Activated T-cell treated with anti-CD3 and anti-CD28 coated beads, Interleukin-2, amount 50 U/mL, for 4 hours (primary cell): Measurements from ENCODE around the gene P2RX2. TPM values are rescaled to one million over a fixed set of nuclear protein-coding genes. Genes with fewer than 3 reads are reported as not detected.

Source experiments
- ATAC-seq, 2 donors: fragments of 200-7000 bp; cut with Tn5 transposase; one replicate each; pipeline ENCODE4 v1.10.0; 2021
- DNase-seq: peaks from one replicate; pipeline ENCODE4 v3.0.0-alpha.2; 2020
- H3K27me3 Mint-ChIP-seq: one replicate; pipeline ENCODE4 v1.8.0; 2021; ENCODE audit warnings: low read depth, mixed read lengths
- H3K36me3 Mint-ChIP-seq: one replicate; pipeline ENCODE4 v1.8.0; 2022; ENCODE audit warnings: mixed read lengths; ENCODE audit not compliant: insufficient read depth
- H3K4me1 Mint-ChIP-seq: one replicate; pipeline ENCODE4 v1.8.0; 2021; ENCODE audit warnings: low read depth, mixed read lengths
- H3K4me3 Mint-ChIP-seq: one replicate; pipeline ENCODE4 v1.8.0; 2021; ENCODE audit warnings: mild to moderate bottlenecking, moderate library complexity, mixed read lengths
- H3K9me3 Mint-ChIP-seq: one replicate; pipeline ENCODE4 v1.8.0; 2021; ENCODE audit warnings: mixed read lengths
- total RNA-seq, 3 donors: library from RNA; stranded (reverse); gene quantifications; one replicate each; pipeline ENCODE4 v1.2.1, GENCODE V29; 2021

The P2RX2 gene
- total RNA-seq, 3 donors from 2014 or later, result not detected

DNA sequence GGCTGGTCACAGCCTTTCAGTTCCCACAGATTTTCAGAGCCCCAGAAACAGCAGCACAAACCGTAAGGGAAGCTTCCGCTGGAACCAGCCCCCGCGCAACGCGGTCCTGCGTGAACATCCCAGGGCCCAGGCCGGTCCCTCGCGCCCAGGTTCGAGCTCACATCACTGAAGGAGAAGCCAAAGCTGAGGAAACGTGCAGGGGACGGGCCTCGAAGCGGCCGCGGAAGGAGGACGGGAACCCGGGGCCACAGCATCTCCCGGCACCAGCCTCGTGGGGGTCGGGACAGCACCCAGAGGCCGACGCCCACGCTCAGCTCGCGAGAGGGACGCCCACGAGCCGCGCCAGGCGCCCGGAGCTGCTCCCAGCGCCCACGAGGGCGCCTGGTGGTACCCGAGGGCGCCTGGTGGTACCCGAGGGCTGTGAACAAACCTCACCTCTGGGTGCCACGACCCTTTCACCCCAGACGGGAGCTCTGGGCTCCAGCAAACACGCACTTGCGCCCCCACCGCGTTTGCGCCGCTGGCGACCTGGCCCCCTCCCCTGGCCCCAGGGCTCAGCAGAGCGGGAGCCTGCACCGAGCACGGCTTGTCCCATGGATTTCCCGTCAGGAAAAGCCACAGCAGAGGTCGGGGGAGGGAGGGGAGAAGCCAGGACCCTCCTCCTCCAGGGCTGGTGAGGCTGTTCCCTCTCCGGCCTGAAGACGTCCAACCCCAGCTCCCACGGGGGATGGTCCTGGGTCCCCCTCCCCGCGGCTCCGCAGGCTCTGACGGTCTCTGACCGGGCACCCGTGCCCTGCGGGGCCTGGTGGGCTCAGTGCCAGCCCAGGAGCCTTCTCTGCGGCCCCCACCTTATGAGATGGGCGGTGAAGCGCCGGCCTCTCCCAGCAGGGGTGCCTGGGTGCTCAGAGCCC, 15.1 kb upstream of the P2RX2 start:
- Mint-ChIP-seq H3K36me3 (no peaks in the 10 kb centered on the region), H3K27me3 (peaks cover 59% of the 10 kb centered on the region), H3K4me1 (peaks cover 16% of the 10 kb centered on the region), H3K4me3 (no peak overlapping the region), H3K9me3 (no peaks in the 10 kb centered on the region)
- ATAC-seq, result no peak
- DNase-seq, result no peak

GRCh38 chr12:132604151-132604618, 14.4 kb upstream of the P2RX2 start:
- Mint-ChIP-seq H3K36me3 (no peaks in the 10 kb centered on the region), H3K4me3 (no peak overlapping the region), H3K4me1 (peaks cover 11% of the 10 kb centered on the region), H3K9me3 (no peaks in the 10 kb centered on the region), H3K27me3 (peaks cover 59% of the 10 kb centered on the region)
- ATAC-seq (peak in 1 of 2 donors; percentile 18), DNase-seq (no peak)

- Mint-ChIP-seq H3K27me3 (peaks cover 62% of the 10 kb centered on the region), H3K4me1 (peaks cover 11% of the 10 kb centered on the region), H3K4me3 (no peak overlapping the region), H3K9me3 (no peaks in the 10 kb centered on the region), H3K36me3 (no peaks in the 10 kb centered on the region)
- DNase-seq, result no peak
- no peak for ATAC-seq
These were observed 13.7 kb upstream of the P2RX2 start for GRCh38 chr12:132604668-132605441.

- Mint-ChIP-seq H3K4me1 (peaks cover 7% of the 10 kb centered on the region), H3K27me3 (peaks cover 64% of the 10 kb centered on the region), H3K4me3 (no peak overlapping the region), H3K9me3 (no peaks in the 10 kb centered on the region), H3K36me3 (no peaks in the 10 kb centered on the region)
- DNase-seq (no peak), ATAC-seq (no peak)
These were observed 12.7 kb upstream of the P2RX2 start for GRCh38 chr12:132605892-132606291.

- no peak for ATAC-seq
- H3K4me3 Mint-ChIP-seq, result no peak overlapping the region
- H3K36me3 Mint-ChIP-seq, result no peaks in the 10 kb centered on the region
- no peak for DNase-seq
- no peaks in the 10 kb centered on the region for H3K9me3 Mint-ChIP-seq
- H3K4me1 Mint-ChIP-seq, result peaks cover 4% of the 10 kb centered on the region
- H3K27me3 Mint-ChIP-seq, result peaks cover 64% of the 10 kb centered on the region
These were observed 12.1 kb upstream of the P2RX2 start for GRCh38 chr12:132606466-132606865.

DNA sequence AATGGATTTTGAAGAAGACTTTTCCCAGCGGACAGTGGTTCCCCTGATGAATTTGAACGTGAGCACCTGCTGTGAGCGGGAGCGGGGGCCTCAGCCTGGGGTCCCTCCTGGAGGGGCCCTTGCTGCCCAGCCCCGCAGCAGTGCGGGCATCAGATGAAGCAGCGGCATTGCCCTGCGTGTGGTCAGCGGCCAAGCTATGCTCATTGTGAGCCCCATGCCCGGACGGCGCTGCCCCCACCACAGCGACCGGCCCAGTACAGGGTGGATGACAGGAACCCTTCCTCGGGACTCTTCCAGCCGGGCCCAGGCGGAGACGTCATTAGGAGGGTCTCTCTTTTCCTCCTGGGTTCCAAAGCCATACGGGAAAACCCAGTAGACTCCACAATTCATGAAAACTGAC, 11.6 kb upstream of the P2RX2 start:
- peaks cover 2% of the 10 kb centered on the region for H3K4me1 Mint-ChIP-seq
- no peak for DNase-seq

GRCh38 chr12:132608231-132609171, 10.1 kb upstream of the P2RX2 start:
- no peaks in the 10 kb centered on the region for H3K9me3 Mint-ChIP-seq
- peaks cover 54% of the 10 kb centered on the region for H3K27me3 Mint-ChIP-seq
- no peaks in the 10 kb centered on the region for H3K36me3 Mint-ChIP-seq
- ATAC-seq (no peak), DNase-seq (no peak)
- no peak overlapping the region for H3K4me3 Mint-ChIP-seq
- peaks cover 2% of the 10 kb centered on the region for H3K4me1 Mint-ChIP-seq

More for the DNA sequence above, 11.6 kb upstream of the P2RX2 start:
- H3K9me3 Mint-ChIP-seq, result no peaks in the 10 kb centered on the region
- H3K27me3 Mint-ChIP-seq, result peaks cover 65% of the 10 kb centered on the region
- no peaks in the 10 kb centered on the region for H3K36me3 Mint-ChIP-seq
- no peak overlapping the region for H3K4me3 Mint-ChIP-seq
- ATAC-seq, result no peak

GRCh38 chr12:132610051-132610759, 8.4 kb upstream of the P2RX2 start, which contains the start of gene LRCOL1:
LRCOL1 (minus strand) TSS chr12:132610582; CDS start chr12:132606251, 4,331 bp downstream.
- no peaks in the 10 kb centered on the region for H3K9me3 Mint-ChIP-seq
- no peak for DNase-seq
- ATAC-seq, result peak; percentile 23 to 46
- no peaks in the 10 kb centered on the region for H3K36me3 Mint-ChIP-seq
- H3K4me3 Mint-ChIP-seq, result peak within 1 kb of the TSS; percentile 37
- peaks cover 5% of the 10 kb centered on the region for H3K4me1 Mint-ChIP-seq
- peaks cover 48% of the 10 kb centered on the region for H3K27me3 Mint-ChIP-seq

GRCh38 chr12:132610866-132611602, 7.5 kb upstream of the P2RX2 start:
- Mint-ChIP-seq H3K9me3 (no peaks in the 10 kb centered on the region), H3K27me3 (peaks cover 55% of the 10 kb centered on the region), H3K4me1 (peaks cover 5% of the 10 kb centered on the region), H3K36me3 (no peaks in the 10 kb centered on the region), H3K4me3 (no peak overlapping the region)
- ATAC-seq (no peak), DNase-seq (no peak)

GRCh38 chr12:132611620-132612019, 7.0 kb upstream of the P2RX2 start:
- Mint-ChIP-seq H3K27me3 (peaks cover 55% of the 10 kb centered on the region), H3K36me3 (no peaks in the 10 kb centered on the region), H3K9me3 (no peaks in the 10 kb centered on the region), H3K4me1 (peaks cover 5% of the 10 kb centered on the region), H3K4me3 (no peak overlapping the region)
- ATAC-seq, result no peak
- no peak for DNase-seq

DNA sequence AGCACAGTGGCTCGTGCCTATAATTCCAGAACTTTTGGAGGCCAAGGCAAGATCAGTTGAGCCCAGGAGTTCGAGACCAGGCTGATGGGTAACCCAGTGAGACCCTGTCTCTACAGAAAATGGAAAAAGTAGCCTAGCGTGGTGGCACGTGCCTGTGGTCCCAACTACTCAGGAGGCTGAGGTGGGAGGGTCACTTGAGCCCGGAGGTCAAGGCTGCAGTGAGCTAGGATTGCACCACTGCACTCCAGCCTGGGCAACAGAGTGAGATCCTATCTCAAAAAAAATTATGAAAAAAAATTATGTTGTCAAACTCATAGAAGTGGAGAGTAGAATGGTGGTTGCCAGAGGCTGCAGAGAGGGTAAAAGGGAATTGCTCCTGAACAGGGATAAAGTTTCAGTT, 4.5 kb upstream of the P2RX2 start:
- Mint-ChIP-seq H3K4me1 (peaks cover 7% of the 10 kb centered on the region), H3K27me3 (peaks cover 57% of the 10 kb centered on the region), H3K9me3 (no peaks in the 10 kb centered on the region), H3K36me3 (no peaks in the 10 kb centered on the region), H3K4me3 (no peak overlapping the region)
- no peak for ATAC-seq
- no peak for DNase-seq

DNA sequence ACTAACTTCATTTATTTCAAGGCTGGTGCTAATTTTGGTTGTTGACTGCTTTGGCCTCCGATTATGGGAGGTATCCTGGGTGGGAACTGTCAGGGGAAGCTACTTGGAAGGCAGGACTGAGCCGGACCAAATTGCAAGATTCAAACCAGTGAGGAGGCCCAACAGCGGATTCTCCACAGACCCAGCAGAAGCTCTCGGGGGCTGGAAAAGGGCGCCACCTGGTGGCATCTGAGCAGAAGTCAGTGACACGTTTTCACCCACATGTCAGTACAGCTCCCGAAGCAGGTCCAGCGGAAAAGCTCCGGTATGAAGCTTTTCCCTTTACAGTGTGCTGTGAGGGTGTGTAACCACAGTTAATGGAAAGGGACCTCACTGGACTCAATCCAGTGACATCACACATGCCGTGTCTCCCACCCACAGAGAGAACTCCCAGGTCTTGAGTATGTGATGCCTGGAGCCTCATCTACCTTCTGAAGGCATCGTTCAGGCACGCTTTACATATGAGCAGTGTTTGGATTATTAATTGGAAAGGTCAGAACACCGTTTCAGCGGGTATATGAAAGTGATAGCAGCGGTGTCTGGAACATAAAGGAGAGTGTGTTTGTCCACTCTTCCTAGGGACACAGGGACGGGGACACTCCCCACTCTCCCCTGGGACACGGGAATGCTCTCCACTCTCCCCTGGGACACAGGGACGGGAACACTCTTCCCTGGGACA, 3.6 kb upstream of the P2RX2 start:
- Mint-ChIP-seq H3K27me3 (peaks cover 48% of the 10 kb centered on the region), H3K9me3 (no peaks in the 10 kb centered on the region), H3K36me3 (no peaks in the 10 kb centered on the region), H3K4me1 (peaks cover 7% of the 10 kb centered on the region), H3K4me3 (no peak overlapping the region)
- peak; percentile 77 to 89 for ATAC-seq
- peak; percentile 76 for DNase-seq
